ENCODE results near the gene DYNLT4.
"Not testable (repeated sequence)": the region's sequence is repeated elsewhere in the genome, so short reads cannot be mapped to it uniquely, and the experiment has no call there.

- TF ChIP-seq CTCF, POLR2A (IDR thresholded peaks at IDR 0.05): not testable (repeated sequence)
These were observed 40.7 kb downstream of the DYNLT4 start for GRCh38 chr1:44766421-44766820.

All from right lobe of liver (tissue), 4 donors.